Mammary epithelial cell (primary cell): Measurements from ENCODE around the gene CHAF1B.

ENCODE experiments used
- EZH2 ChIP-seq: IDR thresholded peaks from 2 replicates; pipeline ENCODE4 v1.6.1; 2012; ENCODE audit warnings: low read length, inconsistent platforms, borderline replicate concordance
- TF ChIP-seq, protein P1 (sequence below), 2 donors: IDR thresholded peaks in 1 of 2; conservative IDR thresholded peaks in 1 of 2; 2 replicates each; pipeline ENCODE4 v1.5.1; 2011 to 2012; ENCODE audit warnings: inconsistent platforms in 2 of 2, low read length in 2 of 2, mild to moderate bottlenecking in 2 of 2, control low read depth in 1 of 2, low read depth in 1 of 2; ENCODE audit not compliant: insufficient read depth in 1 of 2; ENCODE audit errors: extremely low read depth in 1 of 2

DNA sequence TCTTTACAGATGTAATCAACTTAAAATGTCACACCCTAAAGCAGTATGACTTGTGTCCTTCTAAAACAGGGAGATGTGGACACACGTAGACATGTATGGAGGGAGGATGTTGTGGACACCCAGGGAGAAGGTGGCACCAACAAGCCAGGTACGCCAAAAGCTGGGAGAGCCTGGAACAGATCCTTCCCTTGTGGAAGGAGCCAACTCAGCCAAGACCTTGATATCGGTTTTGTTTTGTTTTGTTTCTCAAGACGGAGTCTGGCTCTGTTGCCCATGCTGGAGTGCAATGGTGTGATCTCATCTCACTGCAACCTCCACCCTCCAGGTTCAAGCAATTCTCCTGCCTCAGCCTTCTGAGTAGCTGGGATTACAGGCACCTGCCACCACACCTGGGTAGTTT is 45.6 kb downstream of the CHAF1B start:
- TF ChIP-seq, protein P1, sequence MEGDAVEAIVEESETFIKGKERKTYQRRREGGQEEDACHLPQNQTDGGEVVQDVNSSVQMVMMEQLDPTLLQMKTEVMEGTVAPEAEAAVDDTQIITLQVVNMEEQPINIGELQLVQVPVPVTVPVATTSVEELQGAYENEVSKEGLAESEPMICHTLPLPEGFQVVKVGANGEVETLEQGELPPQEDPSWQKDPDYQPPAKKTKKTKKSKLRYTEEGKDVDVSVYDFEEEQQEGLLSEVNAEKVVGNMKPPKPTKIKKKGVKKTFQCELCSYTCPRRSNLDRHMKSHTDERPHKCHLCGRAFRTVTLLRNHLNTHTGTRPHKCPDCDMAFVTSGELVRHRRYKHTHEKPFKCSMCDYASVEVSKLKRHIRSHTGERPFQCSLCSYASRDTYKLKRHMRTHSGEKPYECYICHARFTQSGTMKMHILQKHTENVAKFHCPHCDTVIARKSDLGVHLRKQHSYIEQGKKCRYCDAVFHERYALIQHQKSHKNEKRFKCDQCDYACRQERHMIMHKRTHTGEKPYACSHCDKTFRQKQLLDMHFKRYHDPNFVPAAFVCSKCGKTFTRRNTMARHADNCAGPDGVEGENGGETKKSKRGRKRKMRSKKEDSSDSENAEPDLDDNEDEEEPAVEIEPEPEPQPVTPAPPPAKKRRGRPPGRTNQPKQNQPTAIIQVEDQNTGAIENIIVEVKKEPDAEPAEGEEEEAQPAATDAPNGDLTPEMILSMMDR (conservative IDR thresholded peaks at IDR 0.05 in 1 of 2, IDR thresholded peaks at IDR 0.05 in 1 of 2; ENCODE audit: extremely low read depth in 1 of 2, insufficient read depth in 1 of 2, low read depth in 1 of 2, low read length in 2 of 2), result no peak
- no peak for TF ChIP-seq EZH2
